GM19452 (cell line): ENCODE results near the gene CDH15.
"Not testable (repeated sequence)": the region's sequence is repeated elsewhere in the genome, so short reads cannot be mapped to it uniquely, and the experiment has no call there.

Experiments used
- ATAC-seq: cut with Tn5 transposase; IDR thresholded peaks from one replicate; pipeline ENCODE4 v1.9.1; 2021; ENCODE audit not compliant: unreplicated experiment

Gene CDH15

DNA sequence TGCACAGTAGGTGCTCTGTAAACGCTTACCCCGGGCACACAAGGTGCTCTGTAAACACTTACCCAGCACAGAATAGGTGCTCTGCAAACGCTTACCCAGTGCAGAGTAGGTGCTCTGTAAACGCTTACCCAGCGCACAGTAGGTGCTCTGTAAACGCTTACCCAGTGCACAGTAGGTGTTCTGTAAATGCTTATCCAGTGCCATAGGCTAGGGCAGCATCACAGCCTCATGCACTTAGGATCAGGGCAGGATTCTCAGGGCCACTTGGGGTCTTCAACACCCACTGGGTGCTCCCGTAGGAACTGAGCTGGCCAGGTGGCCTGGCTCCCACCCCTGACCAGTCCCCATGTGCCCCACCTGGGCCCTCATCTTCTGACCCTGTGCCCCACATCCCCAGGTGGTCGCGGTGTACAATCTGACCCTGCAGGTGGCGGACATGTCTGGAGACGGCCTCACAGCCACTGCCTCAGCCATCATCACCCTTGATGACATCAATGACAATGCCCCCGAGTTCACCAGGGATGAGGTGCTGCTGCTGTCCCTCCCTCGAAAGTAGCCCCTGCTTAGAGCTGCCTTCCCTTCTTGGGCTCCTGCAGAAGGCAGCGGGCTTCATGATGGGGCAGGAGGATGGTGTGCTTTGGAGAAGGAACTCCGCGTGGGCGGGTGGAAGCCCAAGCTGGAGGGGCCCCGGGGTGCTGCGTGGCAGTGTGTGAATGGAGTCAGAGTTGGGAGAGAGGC is 15.7 kb downstream of the CDH15 start:
- ATAC-seq, result no peak

DNA sequence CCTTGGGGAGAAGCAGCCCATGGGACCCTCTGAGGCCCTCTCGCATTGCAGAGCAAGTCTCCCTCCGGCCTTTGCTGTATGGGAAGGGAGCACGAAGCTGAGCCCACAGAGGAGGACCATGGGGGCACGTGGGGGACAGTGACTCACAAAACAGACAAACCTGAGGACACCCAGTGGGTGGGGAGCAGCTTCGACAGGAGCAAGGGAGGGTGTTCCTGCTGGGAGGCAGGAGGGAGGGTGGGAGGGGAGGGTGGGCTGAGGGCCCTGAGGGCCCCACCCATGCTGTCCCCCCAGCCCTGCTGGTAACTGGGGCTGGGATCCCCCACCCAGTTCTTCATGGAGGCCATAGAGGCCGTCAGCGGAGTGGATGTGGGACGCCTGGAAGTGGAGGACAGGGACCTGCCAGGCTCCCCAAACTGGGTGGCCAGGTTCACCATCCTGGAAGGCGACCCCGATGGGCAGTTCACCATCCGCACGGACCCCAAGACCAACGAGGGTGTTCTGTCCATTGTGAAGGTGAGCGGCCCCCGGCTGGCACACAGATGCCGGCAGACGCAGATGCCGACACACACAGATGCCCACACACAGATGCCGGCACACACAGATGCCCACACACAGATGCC is 16.3 kb downstream of the CDH15 start:
- no peak for ATAC-seq

DNA sequence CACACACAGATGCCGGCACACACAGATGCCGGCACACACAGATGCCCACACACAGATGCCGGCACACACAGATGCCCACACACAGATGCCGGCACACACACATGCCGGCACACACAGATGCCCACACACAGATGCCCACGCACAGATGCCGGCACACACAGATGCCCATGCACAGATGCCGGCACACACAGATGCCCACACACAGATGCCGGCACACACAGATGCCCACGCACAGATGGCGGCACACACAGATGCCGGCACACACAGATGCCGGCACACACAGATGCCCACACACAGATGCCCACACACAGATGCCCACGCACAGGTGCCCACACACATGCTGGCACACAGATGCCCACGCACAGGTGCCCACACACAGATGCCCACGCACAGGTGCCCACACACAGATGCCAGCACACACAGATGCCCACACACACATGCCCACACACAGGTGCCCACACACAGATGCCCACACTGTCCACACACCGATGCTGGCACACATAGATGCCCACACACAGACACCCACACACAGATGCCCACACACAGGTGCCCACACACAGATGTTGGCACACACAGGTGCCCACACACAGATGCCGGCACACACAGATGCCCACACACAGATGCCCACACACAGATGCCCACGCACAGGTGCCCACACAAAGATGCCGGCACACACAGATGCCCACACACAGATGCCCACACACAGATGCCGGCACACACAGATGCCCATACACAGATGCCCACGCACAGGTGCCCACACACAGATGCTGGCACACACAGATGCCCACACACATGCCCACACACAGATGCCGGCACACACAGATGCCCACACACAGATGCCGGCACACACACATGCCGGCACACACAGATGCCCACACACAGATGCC is 17.2 kb downstream of the CDH15 start:
- ATAC-seq, result not testable (repeated sequence)

DNA sequence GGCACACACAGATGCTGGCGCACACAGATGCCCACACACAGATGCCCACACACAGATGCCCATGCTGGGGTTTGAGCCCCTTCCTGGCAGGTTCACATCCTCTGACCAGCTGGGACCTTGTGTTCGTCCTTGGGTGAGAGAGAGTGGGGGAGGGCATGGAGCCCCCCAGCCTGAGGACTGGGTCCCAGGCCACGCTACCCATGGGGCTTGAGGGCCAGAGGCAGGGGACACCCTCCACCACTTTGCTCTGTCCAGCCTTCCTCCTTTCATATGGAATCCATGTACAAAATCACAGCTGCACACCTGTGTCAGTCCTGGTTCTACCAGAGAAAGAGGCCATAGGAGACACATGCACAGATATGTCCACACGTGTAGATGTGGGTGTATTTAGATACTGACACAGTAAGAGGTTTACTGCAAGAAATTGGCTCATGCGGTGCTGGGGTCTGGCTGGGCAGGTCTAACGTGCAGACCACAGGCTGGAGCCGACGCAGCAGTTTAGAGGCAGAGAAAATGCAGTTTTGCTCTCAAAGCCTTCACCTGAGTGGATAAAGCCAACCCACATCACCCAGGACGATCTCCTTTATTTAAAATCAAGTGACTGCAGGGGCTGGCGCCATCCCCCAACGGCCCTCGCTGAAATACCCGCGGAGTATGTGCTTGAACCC is 17.9 kb downstream of the CDH15 start:
- no peak for ATAC-seq

DNA sequence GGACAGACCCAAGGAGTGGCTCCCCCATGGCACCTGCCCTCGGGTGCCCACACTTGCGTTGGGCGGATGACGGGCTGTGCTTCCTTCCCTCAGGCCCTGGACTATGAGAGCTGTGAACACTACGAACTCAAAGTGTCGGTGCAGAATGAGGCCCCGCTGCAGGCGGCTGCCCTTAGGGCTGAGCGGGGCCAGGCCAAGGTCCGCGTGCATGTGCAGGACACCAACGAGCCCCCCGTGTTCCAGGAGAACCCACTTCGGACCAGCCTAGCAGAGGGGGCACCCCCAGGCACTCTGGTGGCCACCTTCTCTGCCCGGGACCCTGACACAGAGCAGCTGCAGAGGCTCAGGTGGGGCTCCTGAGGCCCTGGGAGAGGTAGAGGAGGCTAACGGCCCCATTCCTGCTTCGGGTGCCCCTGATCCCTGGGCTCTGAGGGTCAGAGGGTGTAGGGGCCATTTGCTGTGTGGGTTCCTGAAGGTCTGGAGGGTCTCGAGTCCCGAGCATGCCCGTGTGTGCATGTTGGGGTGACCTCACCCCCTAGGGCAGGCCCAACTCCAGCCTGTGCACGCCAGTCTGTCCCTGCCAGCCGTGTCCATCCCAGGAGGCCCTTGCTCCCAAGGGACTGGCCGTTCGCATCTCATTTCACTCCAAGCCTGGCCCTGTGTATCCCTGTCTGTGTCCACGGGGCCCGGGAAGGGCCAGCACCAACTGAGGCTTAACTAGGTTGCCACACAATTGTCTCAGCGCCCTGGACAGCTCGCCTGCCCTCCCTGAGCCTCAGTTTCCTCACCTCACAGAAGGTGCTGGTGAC is 18.8 kb downstream of the CDH15 start:
- ATAC-seq, result no peak

DNA sequence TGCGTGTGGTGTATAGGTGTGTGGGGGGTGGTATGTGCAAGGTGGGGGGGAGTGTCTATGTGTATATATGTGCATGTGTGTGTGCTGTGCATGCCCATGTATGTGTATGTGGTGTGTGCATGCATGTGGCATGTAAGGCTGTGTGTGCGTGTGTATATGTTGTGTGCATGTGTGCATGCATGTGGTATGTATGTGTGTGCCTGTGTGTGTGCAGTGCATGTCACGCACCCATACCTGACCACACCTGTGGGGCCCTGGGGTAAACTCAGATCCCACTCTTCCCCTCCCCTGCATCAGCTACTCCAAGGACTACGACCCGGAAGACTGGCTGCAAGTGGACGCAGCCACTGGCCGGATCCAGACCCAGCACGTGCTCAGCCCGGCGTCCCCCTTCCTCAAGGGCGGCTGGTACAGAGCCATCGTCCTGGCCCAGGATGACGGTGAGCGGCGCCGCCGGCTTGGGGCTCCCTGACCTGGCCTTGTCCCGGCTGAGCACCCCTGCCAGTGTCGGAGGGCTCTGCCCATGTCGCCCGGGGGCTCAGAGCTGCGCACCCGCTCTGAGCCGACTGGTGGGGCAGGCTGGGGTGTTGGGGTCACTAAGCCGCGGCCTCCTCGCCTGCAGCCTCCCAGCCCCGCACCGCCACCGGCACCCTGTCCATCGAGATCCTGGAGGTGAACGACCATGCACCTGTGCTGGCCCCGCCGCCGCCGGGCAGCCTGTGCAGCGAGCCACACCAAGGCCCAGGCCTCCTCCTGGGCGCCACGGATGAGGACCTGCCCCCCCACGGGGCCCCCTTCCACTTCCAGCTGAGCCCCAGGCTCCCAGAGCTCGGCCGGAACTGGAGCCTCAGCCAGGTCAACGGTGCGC is 19.7 kb downstream of the CDH15 start:
- no peak for ATAC-seq

DNA sequence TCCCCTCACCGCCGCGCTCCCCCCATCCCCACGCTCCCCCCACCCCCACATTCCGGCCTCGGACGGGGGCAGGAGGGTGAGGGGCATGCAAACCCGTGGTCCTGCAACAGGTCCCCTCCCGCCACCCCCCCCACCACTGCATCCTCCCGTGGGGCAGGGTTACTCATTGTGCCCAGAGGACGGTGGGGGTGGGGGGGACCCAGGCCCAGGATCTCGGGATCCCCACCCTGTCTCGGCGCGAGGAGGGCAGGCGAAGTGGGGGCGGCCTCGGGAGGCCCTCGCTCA is 20.3 kb downstream of the CDH15 start:
- no peak for ATAC-seq

DNA sequence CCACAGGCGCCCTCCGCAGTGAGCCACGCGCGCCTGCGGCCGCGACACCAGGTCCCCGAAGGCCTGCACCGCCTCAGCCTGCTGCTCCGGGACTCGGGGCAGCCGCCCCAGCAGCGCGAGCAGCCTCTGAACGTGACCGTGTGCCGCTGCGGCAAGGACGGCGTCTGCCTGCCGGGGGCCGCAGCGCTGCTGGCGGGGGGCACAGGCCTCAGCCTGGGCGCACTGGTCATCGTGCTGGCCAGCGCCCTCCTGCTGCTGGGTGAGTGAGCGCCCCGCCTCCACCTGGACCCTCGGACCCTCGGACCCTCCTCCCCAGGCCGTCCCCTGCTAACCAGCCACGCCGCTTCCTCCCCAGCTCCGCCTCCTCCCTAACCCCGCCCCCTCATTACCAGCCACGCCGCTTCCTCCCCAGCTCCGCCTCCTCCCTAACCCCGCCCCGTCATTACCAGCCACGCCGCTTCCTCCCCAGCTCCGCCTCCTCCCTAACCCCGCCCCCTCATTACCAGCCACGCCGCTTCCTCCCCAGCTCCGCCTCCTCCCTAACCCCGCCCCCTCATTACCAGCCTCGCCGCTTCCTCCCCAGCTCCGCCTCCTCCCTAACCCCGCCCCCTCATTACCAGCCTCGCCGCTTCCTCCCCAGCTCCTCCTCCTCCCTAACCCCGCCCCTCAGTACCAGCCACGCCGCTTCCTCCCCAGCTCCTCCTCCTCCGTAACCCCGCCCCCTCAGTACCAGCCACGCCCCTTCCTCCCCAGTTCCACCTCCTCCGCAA is 20.8 kb downstream of the CDH15 start:
- ATAC-seq, result not testable (repeated sequence)

DNA sequence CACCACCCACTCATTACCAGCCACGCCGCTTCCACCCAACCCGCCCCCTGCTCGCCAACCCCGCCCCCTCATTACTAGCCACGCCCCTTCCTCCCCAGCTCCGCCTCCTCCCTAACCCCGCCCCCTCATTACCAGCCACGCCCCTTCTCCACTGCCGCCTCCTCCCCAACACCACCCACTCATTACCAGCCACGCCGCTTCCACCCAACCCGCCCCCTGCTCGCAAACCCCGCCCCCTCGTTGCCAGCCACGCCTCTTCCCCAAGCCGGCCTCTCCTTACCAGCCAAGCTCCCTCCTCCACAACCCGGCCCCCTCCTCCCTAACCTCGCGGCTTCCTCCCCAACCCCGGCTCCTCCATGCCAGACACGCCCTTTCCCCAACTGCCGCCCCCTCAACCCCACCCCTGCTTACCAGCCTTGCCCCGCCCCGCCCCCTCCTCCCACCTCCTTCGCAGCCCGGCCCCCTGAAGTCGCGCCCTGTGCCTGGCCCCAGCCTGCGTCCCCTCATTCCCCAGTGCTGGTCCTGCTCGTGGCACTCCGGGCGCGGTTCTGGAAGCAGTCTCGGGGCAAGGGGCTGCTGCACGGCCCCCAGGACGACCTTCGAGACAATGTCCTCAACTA is 21.5 kb downstream of the CDH15 start:
- ATAC-seq, result no peak

DNA sequence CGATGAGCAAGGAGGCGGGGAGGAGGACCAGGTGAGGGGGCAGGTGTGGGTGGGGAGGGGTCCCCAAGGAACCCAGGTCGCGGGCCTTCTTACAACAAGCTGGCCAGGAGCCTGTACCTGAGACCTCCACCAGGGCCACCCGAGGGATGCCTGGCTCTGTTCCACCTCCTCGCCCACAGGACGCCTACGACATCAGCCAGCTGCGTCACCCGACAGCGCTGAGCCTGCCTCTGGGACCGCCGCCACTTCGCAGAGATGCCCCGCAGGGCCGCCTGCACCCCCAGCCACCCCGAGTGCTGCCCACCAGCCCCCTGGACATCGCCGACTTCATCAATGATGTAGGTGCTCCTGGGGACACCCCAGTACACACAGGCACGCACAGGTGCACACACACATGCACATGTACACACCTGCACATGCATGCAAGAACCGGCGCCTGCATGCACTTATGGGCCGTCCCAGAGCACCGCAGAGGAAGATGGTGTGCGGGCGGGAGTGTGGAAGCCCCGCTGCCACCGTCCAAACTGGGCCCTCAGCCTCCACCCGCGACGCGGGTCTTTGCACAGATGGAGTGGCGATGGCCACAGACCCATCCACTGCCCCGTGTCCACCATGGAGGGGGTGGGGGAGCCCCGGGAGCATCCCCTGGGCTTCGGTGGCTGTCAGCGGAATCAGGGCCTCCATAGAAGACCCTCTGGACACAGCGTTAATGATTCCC is 22.2 kb downstream of the CDH15 start:
- ATAC-seq, result no peak

DNA sequence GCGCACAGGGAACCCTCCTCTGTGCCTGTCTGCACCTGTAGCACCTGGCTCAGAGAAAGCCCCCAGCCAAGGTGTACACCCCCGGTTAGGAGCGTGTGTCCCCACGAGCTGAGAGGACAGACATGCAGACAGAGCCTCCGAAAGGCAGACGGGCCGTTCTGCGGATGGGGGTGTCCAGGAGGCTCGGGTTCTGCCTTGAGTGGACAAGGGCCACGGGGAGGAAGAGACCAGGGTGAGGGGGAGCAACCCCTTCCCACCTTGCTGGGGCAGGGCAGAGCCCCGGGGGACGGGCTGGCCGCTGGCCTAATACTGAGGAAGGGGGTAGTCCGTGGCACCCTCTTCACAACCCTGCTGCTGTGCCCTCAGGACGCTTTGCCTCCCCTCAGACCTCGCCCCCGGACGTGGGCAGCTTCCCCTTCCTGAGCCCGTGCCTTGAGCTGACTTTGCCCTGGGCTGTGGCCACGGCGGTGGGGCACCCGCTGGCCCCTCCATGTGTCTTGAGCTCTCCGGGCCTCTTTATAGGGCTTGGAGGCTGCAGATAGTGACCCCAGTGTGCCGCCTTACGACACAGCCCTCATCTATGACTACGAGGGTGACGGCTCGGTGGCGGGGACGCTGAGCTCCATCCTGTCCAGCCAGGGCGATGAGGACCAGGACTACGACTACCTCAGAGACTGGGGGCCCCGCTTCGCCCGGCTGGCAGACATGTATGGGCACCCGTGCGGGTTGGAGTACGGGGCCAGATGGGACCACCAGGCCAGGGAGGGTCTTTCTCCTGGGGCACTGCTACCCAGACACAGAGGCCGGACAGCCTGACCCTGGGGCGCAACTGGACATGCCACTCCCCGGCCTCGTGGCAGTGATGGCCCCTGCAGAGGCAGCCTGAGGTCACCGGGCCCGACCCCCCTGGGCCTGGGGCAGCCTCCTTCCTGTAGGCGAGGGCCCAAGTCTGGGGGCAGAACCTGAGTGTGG is 23.1 kb downstream of the CDH15 start:
- no peak for ATAC-seq

DNA sequence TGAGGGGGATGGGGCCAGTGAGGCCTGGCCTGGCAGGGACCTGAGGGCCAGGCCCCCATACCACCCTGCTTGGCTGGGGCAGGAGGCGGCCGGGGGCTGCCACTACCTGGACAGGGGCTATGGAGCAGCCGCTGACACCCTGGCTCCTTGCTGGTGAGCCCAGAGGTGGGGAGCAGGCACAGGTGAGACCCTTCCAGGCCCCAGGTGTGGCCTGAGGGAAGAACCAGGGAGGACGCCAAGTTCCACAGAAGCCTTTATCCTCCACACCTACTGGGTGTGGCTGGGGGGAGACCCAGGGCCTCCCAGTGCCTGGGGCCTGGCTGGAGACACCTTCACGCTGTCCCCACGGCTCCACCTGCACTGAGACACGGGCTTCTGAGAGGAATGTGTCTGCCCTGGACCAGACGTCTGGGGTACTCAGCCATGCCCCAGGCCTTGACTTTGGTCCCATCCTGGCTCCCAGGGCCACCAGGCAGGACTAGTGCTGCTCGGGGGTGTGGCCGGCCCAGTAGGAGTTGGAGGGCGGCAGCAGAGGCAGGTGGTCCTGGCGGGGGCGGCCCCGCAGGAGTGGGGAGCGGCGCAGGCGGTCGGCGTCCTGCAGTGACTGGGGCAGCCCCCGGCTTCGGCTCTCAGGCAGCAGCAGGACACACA is 24.1 kb downstream of the CDH15 start:
- ATAC-seq, result no peak

DNA sequence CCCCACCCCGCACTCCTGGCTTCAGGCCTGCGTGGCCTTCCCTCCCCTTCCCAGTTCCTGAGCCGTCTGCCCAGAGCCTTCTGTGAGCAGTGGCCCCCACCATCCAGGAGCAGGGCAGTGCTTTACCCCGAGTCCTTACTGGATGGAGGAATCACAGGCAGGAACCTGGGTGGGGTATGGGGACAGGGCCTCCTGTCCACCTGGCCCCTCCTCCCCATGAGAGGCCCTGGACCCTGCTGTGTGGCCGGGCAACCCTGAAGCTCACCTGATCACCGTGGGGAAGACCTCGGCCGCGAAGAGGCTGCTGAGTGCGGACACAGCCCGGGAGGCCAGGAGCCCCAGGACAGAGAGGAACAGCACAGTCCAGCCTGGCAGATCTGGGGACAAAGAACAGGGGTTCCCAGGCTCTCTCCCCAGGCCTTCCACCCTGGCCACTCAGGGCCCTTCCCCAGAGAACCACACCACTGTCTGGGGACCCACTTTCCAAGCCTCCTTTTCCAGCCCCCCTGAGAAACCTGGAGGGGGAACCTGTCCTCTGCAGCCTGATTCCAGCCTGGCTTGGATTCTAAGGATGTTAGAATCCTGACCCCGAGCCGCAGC is 25.6 kb downstream of the CDH15 start:
- no peak for ATAC-seq

DNA sequence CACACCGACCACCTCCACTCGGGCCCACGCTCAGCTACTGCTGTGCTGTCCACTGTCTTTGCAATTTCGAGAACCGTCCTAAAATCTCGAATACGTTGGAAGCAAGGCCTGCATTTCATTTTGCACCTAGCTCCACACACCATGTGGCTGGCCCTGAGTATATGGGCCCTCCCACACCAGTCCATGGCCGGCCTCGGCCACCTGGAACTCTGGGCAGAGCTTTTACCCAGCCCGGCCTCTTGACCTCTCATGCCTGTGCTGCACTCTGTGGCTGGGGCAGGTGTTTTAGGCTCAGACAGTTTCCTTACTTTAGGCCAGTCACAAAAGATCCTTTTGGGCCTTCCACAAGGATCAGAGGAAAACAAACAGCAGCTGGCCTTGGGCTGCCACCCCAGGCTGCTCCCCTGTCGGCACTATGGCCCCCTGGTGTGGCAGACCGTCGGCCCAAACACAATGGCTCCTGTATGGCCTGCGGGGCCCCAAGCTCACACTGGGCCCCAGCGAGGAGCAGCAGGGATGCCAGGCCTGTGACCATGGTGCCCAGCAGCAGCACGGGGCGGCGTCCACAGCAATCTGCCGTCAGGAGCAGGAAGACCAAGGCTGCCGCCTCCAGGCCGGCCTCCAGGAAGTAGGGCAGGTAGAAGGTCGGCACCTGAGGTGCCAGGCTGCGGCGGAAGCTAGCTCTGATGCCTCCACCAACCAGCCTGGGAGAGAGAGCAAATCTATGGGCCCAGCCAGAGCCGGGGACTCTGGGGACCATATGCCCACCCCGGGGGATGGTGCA is 26.3 kb downstream of the CDH15 start:
- no peak for ATAC-seq
